Measurements from ENCODE around the gene EGFL8. TPM values are rescaled to one million over a fixed set of nuclear protein-coding genes. Genes with fewer than 3 reads are reported as not detected.
"Not testable (repeated sequence)": the region's sequence is repeated elsewhere in the genome, so short reads cannot be mapped to it uniquely, and the experiment has no call there.

EGFL8 gene
- total and polyA plus RNA-seq, 2 experiments from 2014 or later, result 2.2 to 3.8 TPM

DNA sequence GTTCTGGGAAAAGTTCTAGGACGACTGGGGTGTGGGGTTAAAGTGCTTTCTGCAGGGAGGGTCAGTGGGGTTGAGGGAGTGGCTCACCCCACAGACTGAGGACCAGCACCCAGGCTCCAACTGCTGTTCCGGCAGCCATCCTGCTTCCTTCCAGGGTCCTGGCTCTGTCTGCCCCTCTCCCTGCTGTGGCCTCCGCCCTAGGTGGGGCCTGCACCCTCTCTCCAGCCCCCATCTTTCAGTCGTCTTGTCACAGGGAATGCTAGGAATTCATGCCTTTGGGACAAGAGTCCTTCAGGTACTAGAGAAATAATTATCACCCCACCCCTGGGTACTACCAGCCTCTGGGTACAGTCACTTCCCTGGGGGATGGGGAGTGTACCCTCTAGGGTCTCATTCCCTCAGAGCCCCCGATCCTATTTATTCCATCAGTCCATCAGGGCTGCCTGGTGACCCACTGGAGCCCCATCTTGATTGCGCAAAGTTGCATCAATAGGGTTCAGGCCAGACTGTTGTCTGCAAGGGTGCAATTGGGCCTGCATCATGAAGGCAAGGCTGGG is 19.8 kb downstream of the EGFL8 start, which contains the start of gene AGER:
Gene AGER, minus strand, starts transcription at position 170 of the 557 bp plus-strand sequence. Its CDS starts 31 bp downstream, at position 139.
- in situ Hi-C loops (cut with MboI), result no loop called here

DNA sequence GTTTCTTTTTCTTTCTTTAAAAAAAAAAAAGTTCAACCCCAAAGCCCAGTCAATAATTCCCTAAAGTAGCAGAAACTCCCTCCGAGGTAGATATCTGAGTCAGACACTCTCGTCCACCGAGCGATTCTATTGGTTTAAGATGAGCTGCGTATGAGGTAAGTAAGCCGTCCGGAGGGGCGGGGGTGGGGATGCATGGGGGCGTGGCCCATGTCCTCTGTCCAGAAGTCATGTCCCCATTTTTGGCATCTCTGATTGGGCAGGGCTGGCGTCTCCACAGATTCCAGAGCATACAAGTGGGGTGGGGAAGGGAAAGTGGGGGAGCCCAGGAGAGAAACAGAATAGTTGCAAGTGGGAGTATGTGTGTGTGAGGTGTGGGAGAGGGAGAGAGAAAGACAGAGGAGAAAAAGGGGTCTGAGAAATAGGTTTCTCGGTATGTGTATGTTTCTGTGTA is 21.3 kb downstream of the EGFL8 start:
- H3K36me3 ChIP-seq (ENCODE audit: low read depth); H3K4me1 ChIP-seq (ENCODE audit: insufficient read depth); H2AFZ ChIP-seq; H3K9me2 ChIP-seq (ENCODE audit: insufficient read depth); H3K27me3 ChIP-seq (replicated peaks; ENCODE audit: insufficient read depth); H4K20me1 ChIP-seq (ENCODE audit: insufficient read depth); in situ Hi-C loops (cut with MboI); H3K9me3 ChIP-seq (ENCODE audit: low read depth): not testable (repeated sequence)
- Histone ChIP-seq H3K9ac (peak overlapping the region; percentile 62), H3K27ac (peak overlapping the region; percentile 81), H3K4me3 (peak overlapping the region; percentile 40; the same call in 1 of the 2 replicates), H3K4me2 (ENCODE audit: unreplicated experiment) (peak overlapping the region; percentile 35), H3F3A (ENCODE audit: insufficient read depth) (peaks cover 20% of the 10 kb centered on the region; the same call in 1 of the 2 replicates), H3K79me2 (ENCODE audit: insufficient read depth) (peaks cover 50% of the 10 kb centered on the region)
- 0 to 4% methylated on average over 11 of the region's 11 CpGs for WGBS, 2 experiments (ENCODE audit: low coverage in 1 of 2, low lambda C conversion rate in 2 of 2, missing lambda C conversion rate in 2 of 2)
- peak; percentile 95 for DNase-seq

More for the DNA sequence above, 19.8 kb downstream of the EGFL8 start, which contains the start of gene AGER:
- TF ChIP-seq EZH2 (IDR thresholded peaks at IDR 0.05; ENCODE audit: insufficient read depth, poor library complexity, severe bottlenecking) (no peak), EZH2phosphoT487 (IDR thresholded peaks at IDR 0.05; ENCODE audit: insufficient read depth, low read depth) (no peak)
- H3K4me1 ChIP-seq (ENCODE audit: insufficient read depth), result peaks cover 6% of the 10 kb centered on the region; the same call in 1 of the 2 replicates
- peak within 1 kb of the TSS; percentile 62 for H3K9ac ChIP-seq
- no peaks in the 10 kb centered on the region for H3K9me2 ChIP-seq (ENCODE audit: insufficient read depth)
- H3K27ac ChIP-seq, result peak within 1 kb of the TSS; percentile 81
- peaks cover 5% of the 10 kb centered on the region; the same call in 1 of the 2 replicates for H3K36me3 ChIP-seq (ENCODE audit: low read depth)
- no peak for DNase-seq
- H3F3A ChIP-seq (ENCODE audit: insufficient read depth), result peaks cover 20% of the 10 kb centered on the region; the same call in 1 of the 2 replicates
- H2AFZ ChIP-seq, result no peak within 1 kb of the TSS
- no peaks in the 10 kb centered on the region for H3K27me3 ChIP-seq (replicated peaks; ENCODE audit: insufficient read depth)
- 60 to 63% methylated on average over 5 to 6 of the region's 6 CpGs for WGBS, 2 experiments (ENCODE audit: low coverage in 1 of 2, low lambda C conversion rate in 2 of 2, missing lambda C conversion rate in 2 of 2)
- peak within 1 kb of the TSS; percentile 35 for H3K4me2 ChIP-seq (ENCODE audit: unreplicated experiment)
- no peak within 1 kb of the TSS for H3K4me3 ChIP-seq
- H4K20me1 ChIP-seq (ENCODE audit: insufficient read depth), result no peaks in the 10 kb centered on the region
- peaks cover 42% of the 10 kb centered on the region for H3K79me2 ChIP-seq (ENCODE audit: insufficient read depth)
- no peaks in the 10 kb centered on the region for H3K9me3 ChIP-seq (ENCODE audit: low read depth)

DNA sequence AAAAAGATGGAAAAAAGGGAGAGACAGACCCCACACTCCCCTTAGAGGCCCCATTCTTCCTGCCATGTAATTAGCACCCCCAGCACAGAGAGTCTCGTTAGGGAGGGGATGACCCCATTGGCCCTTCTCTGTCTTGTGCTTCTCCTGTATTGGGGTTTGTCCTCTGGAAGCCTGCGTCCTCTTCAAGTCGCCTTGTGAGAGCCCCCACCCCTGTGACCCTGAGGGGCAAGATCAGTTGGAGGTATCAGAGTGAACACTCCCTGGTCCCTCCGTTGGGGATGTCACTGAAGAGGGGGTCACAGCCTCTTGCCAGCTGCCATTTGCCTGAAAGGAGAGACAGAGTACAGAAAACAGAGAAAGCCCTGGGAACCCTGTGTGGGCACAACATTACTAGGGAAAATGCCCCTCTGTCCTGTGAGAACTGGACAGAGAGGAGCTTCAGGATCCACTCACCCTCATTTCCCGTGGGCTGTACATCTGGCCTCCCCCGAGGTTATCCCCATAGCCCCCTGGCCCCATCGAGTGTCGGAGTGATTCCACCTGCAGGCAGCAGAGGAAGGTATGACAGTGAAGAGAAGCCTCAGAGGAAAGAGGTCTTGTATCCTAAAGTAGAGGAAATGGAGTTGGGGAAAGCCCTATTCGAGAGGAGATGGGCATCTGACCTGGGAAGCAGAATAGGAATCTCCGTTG is 21.9 kb downstream of the EGFL8 start:
- peak overlapping the region; percentile 24 for H3K4me2 ChIP-seq (ENCODE audit: unreplicated experiment)
- H3K36me3 ChIP-seq (ENCODE audit: low read depth); DNase-seq; H2AFZ ChIP-seq; H3K4me1 ChIP-seq (ENCODE audit: insufficient read depth); H3K9me3 ChIP-seq (ENCODE audit: low read depth); in situ Hi-C loops (cut with MboI); H3K4me3 ChIP-seq; H4K20me1 ChIP-seq (ENCODE audit: insufficient read depth); H3K27me3 ChIP-seq (replicated peaks; ENCODE audit: insufficient read depth); H3K9me2 ChIP-seq (ENCODE audit: insufficient read depth): not testable (repeated sequence)
- peak overlapping the region; percentile 81 for H3K27ac ChIP-seq
- peaks cover 50% of the 10 kb centered on the region for H3K79me2 ChIP-seq (ENCODE audit: insufficient read depth)
- WGBS, 2 experiments (ENCODE audit: low coverage in 1 of 2, low lambda C conversion rate in 2 of 2, missing lambda C conversion rate in 2 of 2), result 52 to 54% methylated on average over 10 of the region's 10 CpGs
- H3K9ac ChIP-seq, result 0 out of 2 replicates have a peak overlapping the region, but pooled peaks have one; percentile 18
- peaks cover 20% of the 10 kb centered on the region; the same call in 1 of the 2 replicates for H3F3A ChIP-seq (ENCODE audit: insufficient read depth)

DNA sequence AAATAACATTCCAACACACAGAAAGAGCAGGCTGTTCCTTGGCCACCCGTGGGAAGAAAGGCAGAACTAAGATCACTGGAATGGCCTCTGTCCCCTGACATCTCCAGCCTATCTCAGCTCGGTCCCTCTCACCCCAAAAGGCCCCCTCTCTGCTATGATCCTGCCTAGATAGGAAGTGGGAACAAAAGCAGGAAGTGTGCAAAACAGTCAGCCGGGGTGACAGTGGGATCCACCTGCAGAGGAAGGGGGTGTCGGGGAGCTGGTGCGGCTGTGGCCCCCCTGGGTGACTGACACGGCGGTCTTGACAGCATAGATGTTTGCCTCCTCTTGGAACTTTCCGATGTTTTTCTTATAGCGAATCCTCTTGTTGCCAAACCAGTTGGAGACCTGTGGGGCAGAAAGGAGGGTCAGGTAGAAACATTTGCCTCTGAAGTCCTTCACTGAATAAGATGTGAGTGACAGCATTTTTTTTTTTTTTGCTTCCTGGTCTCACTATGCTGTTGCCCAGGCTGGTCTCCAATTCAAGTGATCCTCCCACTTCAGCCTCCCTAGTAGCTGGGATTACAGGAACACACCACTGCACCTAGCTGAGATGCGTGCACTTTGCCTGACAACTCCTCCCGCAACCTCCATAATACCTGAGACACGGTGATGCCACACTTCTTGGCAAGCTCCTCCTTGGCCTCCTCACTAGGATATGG is 22.8 kb downstream of the EGFL8 start:
- peaks cover 5% of the 10 kb centered on the region; the same call in 1 of the 2 replicates for H3K36me3 ChIP-seq (ENCODE audit: low read depth)
- no peak overlapping the region for H2AFZ ChIP-seq
- peaks cover 20% of the 10 kb centered on the region; the same call in 1 of the 2 replicates for H3F3A ChIP-seq (ENCODE audit: insufficient read depth)
- H3K4me1 ChIP-seq (ENCODE audit: insufficient read depth), result peaks cover 11% of the 10 kb centered on the region
- no peak for TF ChIP-seq EZH2 (IDR thresholded peaks at IDR 0.05; ENCODE audit: insufficient read depth, poor library complexity, severe bottlenecking)
- TF ChIP-seq EZH2phosphoT487 (IDR thresholded peaks at IDR 0.05; ENCODE audit: insufficient read depth, low read depth), result no peak
- WGBS, 2 experiments (ENCODE audit: low coverage in 1 of 2, low lambda C conversion rate in 2 of 2, missing lambda C conversion rate in 2 of 2), result 82 to 86% methylated on average over 12 of the region's 12 CpGs
- in situ Hi-C loops (cut with MboI), result no loop called here
- no peaks in the 10 kb centered on the region for H3K27me3 ChIP-seq (replicated peaks; ENCODE audit: insufficient read depth)
- peak overlapping the region; percentile 81; the same call in 1 of the 2 replicates for H3K27ac ChIP-seq
- H3K4me3 ChIP-seq, result no peak overlapping the region
- H3K4me2 ChIP-seq (ENCODE audit: unreplicated experiment), result no peak overlapping the region
- no peaks in the 10 kb centered on the region for H4K20me1 ChIP-seq (ENCODE audit: insufficient read depth)
- no peak overlapping the region for H3K9ac ChIP-seq
- no peak for DNase-seq
- peaks cover 50% of the 10 kb centered on the region for H3K79me2 ChIP-seq (ENCODE audit: insufficient read depth)
- H3K9me3 ChIP-seq (ENCODE audit: low read depth), result no peaks in the 10 kb centered on the region
- H3K9me2 ChIP-seq (ENCODE audit: insufficient read depth), result no peaks in the 10 kb centered on the region

DNA sequence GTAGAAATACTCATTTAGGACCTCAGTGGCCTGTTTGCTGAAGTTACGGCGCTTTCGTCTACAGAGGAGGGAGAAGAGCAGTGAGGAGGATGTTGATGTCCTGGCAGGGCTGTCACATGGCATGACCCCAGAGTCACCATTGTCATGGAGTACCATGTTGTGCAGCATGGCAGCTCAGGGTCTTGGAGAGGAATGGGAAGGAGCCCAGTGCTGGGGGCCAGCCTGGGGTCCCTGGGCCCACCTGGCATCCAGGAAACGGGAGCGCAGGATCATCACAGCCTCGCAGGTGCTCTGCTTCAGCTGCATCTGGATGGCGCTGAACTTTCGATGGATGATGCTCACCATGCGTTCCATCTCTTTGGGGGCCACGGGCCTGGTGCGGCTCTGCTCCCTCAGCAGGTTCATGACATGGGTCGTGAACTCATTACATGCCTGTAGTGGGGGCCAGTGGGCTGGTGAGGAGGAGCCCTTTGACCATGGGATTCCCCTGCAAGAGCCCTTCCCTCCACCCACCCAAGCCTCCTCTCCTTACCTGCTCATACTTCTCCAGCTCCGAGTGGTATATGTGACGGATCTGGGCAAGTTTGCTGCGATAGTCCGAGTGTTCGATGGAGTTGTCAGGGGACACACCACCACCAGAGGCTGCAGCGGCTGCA is 23.5 kb downstream of the EGFL8 start:
- Histone ChIP-seq H3K4me3 (peak overlapping the region; percentile 96), H3K9ac (peak overlapping the region; percentile 96), H3K4me2 (ENCODE audit: unreplicated experiment) (peak overlapping the region; percentile 94), H3K27ac (peak overlapping the region; percentile 77), H3F3A (ENCODE audit: insufficient read depth) (peaks cover 20% of the 10 kb centered on the region; the same call in 1 of the 2 replicates), H3K79me2 (ENCODE audit: insufficient read depth) (peaks cover 50% of the 10 kb centered on the region), H3K4me1 (ENCODE audit: insufficient read depth) (peaks cover 18% of the 10 kb centered on the region)
- H3K27me3 ChIP-seq (replicated peaks; ENCODE audit: insufficient read depth); in situ Hi-C loops (cut with MboI); DNase-seq; H3K9me3 ChIP-seq (ENCODE audit: low read depth); H4K20me1 ChIP-seq (ENCODE audit: insufficient read depth); H3K36me3 ChIP-seq (ENCODE audit: low read depth); H2AFZ ChIP-seq; H3K9me2 ChIP-seq (ENCODE audit: insufficient read depth): not testable (repeated sequence)
- 65 to 69% methylated on average over 18 of the region's 18 CpGs for WGBS, 2 experiments (ENCODE audit: low coverage in 1 of 2, low lambda C conversion rate in 2 of 2, missing lambda C conversion rate in 2 of 2)
